Cardiac fibroblast (primary cell): ENCODE results near the gene OSBPL1A.
A peak's percentile ranks its signal among the peaks of the same experiment; 100 is the strongest.
"Not testable (repeated sequence)": the region's sequence is repeated elsewhere in the genome, so short reads cannot be mapped to it uniquely, and the experiment has no call there.

Experiments used
- DNase-seq, 2 donors: peaks; one replicate each; pipeline versions ENCODE4 v3.0.0 to v3.0.0-alpha.2; 2010; ENCODE audit warnings: low read depth in 2 of 2
- H3K4me3 ChIP-seq, 2 donors: replicated peaks in 1 of 2; 1 replicate in 1 of 2; 2 replicates in 1 of 2; pipeline ENCODE4 v1.5.1; 2011; ENCODE audit warnings: low read depth in 2 of 2, low read length in 2 of 2, mild to moderate bottlenecking in 2 of 2, moderate library complexity in 1 of 2
- TF ChIP-seq, protein P1 (sequence below): IDR thresholded peaks from one replicate; pipeline ENCODE4 v1.5.1; 2011; ENCODE audit warnings: low read depth, mild to moderate bottlenecking, low read length, inconsistent platforms

Gene OSBPL1A

DNA sequence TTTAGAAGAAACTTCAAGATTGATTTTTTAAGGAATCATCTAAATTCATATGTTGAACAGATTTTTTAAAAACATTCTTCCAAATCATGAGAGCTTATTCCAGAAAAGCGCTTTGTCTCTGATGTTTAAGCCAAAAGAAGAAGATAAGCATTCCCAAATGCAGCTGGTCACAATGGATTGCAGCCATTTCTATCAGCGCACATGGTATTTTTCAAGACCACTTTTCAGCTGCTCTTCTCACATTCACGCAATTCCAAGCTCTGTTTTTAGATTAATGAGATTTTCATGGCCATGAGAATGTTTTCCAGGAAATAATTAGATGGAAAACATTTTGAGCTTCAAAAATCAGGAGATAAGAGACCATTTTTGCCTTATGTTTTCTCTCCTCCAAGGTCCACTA, 8.7 kb downstream of the OSBPL1A start:
- TF ChIP-seq, protein P1, sequence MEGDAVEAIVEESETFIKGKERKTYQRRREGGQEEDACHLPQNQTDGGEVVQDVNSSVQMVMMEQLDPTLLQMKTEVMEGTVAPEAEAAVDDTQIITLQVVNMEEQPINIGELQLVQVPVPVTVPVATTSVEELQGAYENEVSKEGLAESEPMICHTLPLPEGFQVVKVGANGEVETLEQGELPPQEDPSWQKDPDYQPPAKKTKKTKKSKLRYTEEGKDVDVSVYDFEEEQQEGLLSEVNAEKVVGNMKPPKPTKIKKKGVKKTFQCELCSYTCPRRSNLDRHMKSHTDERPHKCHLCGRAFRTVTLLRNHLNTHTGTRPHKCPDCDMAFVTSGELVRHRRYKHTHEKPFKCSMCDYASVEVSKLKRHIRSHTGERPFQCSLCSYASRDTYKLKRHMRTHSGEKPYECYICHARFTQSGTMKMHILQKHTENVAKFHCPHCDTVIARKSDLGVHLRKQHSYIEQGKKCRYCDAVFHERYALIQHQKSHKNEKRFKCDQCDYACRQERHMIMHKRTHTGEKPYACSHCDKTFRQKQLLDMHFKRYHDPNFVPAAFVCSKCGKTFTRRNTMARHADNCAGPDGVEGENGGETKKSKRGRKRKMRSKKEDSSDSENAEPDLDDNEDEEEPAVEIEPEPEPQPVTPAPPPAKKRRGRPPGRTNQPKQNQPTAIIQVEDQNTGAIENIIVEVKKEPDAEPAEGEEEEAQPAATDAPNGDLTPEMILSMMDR = no peak
- H3K4me3 ChIP-seq = no peak overlapping the region
- DNase-seq = peak in 1 of 2 donors; percentile 55

DNA sequence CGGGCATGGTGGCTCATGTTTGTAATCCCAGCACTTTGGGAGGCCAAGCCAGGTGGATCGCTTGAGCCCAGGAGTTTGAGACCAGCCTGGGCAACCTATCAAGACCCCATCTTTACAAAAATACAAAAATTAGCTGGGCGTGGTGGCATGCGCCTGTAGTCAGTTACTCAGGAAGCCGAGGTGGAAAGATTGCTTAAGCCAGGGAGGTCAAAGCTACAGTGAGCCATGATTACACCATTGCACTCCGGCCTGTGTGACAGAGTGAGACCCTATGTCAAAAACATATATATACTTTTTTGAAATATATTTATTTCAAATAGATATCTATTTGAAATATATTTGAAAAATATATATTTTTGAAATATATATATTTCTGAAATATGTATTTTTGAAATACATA, 10.9 kb downstream of the OSBPL1A start:
- DNase-seq = no peak
- TF ChIP-seq, protein P1 = no peak
- no peak overlapping the region for H3K4me3 ChIP-seq

DNA sequence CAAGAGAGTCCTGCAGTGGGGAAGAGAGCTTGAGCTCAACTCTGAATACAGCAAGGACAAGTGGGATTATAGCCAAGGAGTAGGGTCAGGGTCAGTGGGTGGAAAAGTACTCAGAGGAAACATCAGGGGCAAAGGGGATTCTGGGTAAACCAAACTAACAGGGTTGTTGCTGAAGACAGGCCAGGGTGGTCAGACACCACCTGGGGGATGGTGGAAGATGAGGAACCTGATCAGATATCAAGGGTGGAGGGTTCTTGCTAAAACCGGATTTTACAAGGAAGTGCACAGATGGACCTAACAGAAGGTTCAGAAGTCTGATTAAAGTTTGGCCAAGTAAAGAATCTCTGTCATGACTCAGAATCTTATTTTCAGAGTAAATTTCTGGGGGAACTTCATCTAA, 16.5 kb downstream of the OSBPL1A start:
- TF ChIP-seq, protein P1 = no peak
- no peak overlapping the region for H3K4me3 ChIP-seq
- DNase-seq = no peak

DNA sequence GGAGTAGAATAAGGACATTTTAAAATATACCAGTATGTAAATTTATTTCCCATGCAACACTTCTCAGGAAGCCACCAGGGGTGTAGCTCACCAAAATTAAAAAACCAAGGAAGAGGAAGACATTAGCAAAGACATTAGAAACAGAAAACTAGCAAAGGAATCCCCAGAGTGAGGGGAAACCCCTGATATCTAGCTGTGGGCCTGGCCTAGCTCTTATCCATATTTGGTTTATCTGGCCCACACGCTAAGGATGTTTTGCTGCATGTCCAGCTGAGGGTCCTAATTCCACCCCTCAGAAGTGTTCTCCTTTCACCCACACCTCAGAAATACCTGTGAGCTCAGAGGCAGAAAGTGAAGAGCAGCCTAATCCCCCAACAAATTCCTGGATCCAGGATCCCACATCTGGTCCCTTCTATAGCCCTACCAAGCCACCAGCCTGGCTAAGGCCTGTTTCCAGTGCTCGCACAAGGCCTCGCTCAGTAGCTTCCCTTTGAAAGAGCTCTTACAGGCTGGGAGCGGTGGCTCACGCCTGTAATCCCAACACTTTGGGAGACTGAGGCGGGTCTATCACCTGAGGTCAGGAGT, 17.4 kb downstream of the OSBPL1A start:
- TF ChIP-seq, protein P1 = no peak
- DNase-seq = no peak
- no peak overlapping the region for H3K4me3 ChIP-seq

DNA sequence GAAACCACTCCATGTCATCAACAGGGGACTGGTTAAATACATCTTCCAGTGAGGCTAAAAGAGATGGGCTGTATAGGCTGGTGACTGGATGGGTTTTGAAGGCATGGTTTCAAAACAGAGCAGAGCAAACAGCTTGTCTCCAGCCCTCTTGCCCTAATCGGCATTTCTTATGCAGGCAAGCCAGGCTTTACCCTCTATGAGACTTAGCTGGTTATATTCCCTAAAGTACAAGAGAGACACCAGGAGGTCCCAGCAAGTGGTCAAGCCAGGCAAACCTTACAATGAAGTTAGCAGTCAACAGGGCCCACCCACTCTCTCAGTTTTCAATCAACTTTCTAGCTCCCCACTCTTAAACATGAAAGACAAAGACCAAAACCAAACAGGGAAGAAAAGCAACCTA, 19.0 kb downstream of the OSBPL1A start:
- H3K4me3 ChIP-seq = no peak overlapping the region
- DNase-seq = no peak
- TF ChIP-seq, protein P1 = no peak

DNA sequence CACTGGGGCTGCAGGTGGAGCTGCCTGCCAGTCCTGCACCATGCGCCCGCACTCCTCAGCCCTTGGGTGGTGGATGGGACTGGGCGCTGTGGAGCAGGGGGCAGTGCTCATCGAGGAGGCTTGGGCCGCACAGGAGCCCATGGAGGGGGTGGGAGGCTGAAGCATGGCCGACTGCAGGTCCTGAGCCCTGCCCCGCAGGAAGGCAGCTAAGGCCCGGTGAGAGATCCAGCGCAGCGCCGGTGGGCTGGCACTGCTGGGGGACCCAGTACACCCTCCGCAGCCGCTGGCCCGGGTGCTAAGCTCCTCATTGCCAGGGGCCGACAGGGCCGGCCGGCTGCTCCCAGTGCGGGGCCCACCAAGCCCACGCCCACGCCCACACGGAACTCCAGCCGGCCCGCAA, 21.1 kb downstream of the OSBPL1A start:
- not testable (repeated sequence) for H3K4me3 ChIP-seq, DNase-seq

DNA sequence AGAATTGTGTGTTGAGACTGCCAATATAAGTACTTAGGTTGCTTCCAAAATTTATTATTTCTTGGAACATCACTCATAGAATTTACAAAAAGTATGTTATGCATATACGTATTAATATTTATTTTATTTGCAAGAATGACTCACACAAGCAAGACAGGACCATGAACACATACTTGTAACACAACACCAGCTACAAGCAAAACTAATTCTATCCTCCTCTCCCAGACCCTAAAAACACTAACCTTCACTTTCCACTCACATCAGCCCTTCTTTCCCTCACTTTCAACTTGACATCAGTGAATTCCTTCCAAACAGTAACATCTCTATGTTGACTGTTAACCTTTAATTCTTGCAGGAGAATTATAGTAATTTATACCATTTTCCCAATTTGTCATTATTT, 24.3 kb downstream of the OSBPL1A start:
- DNase-seq = peak in 1 of 2 donors; percentile 26
- TF ChIP-seq, protein P1 = no peak
- H3K4me3 ChIP-seq = no peak overlapping the region
